H1 (cell line): ENCODE measurements around the gene MFAP3. TPM values are rescaled to one million over a fixed set of nuclear protein-coding genes. Genes with fewer than 3 reads are reported as not detected.

ENCODE experiments used
- CTCF ChIA-PET: fragments of 300-600 bp; sonication (Branson Sonifier 250); formaldehyde crosslinking; loops from one replicate; lab custom pipeline; 2021; ENCODE audit not compliant: partially characterized antibody; lab: Charles Lee
- POLR2A ChIA-PET: fragments of 300-600 bp; sonication (Branson Sonifier 250); formaldehyde crosslinking; loops from one replicate; lab custom pipeline; 2021; ENCODE audit warnings: inconsistent platforms; ENCODE audit not compliant: partially characterized antibody; lab: Charles Lee
- DNase-seq, 2 experiments: peaks; one replicate each; pipeline versions ENCODE4 v3.0.0 to v3.0.0-alpha.2; 2010 to 2022; ENCODE audit warnings: low spot score in 2 of 2, low read depth in 1 of 2, mixed read lengths in 1 of 2
- FAIRE-seq: peaks from 2 replicates; lab custom pipeline; 2011; peaks lifted over from hg19 to GRCh38; lab: Jason Lieb, UNC
- H2AFZ ChIP-seq: 2 replicates; pipeline ENCODE4 v1.8.1; 2012; ENCODE audit warnings: low read length, inconsistent platforms
- H2AK5ac ChIP-seq: 2 replicates; pipeline ENCODE4 v1.6.1; 2013; ENCODE audit warnings: low read depth, low read length
- H2BK120ac ChIP-seq: replicated peaks from 2 replicates; pipeline ENCODE3; 2013; ENCODE audit warnings: low read depth, low read length, inconsistent platforms
- H2BK12ac ChIP-seq: 2 replicates; pipeline ENCODE4 v1.6.1; 2013; ENCODE audit warnings: low read depth, low read length
- H2BK15ac ChIP-seq: 2 replicates; pipeline ENCODE4 v1.6.1; 2013; ENCODE audit warnings: low read length
- H2BK20ac ChIP-seq: 2 replicates; pipeline ENCODE4 v1.6.1; 2013; ENCODE audit warnings: low read length
- H2BK5ac ChIP-seq: 2 replicates; pipeline ENCODE4 v1.6.1; 2013; ENCODE audit warnings: low read depth, low read length
- H3K14ac ChIP-seq: 2 replicates; pipeline ENCODE4 v1.6.1; 2013; ENCODE audit warnings: inconsistent platforms; ENCODE audit not compliant: insufficient read length
- H3K18ac ChIP-seq: 2 replicates; pipeline ENCODE4 v1.6.1; 2013; ENCODE audit warnings: low read length; ENCODE audit errors: extremely low read depth
- H3K23ac ChIP-seq: 2 replicates; pipeline ENCODE4 v1.6.1; 2013; ENCODE audit warnings: inconsistent platforms; ENCODE audit not compliant: insufficient read length
- H3K23me2 ChIP-seq: 2 replicates; pipeline ENCODE4 v1.6.1; 2013; ENCODE audit warnings: low read depth, low read length
- H3K27ac ChIP-seq: 2 replicates; pipeline ENCODE4 v1.6.1; 2011; ENCODE audit warnings: low read depth, low read length, inconsistent platforms
- H3K27me3 ChIP-seq, 4 experiments: replicated peaks in 1 of 4; 1 replicate in 1 of 4; 2 replicates in 3 of 4; pipeline versions ENCODE4 v1.6.1 to v1.8.1; 2011 to 2013; ENCODE audit warnings: low read length in 3 of 4, mild to moderate bottlenecking in 3 of 4, inconsistent platforms in 2 of 4, mixed read lengths in 2 of 4, moderate library complexity in 1 of 4; ENCODE audit not compliant: control insufficient read depth in 3 of 4, insufficient read depth in 3 of 4; ENCODE audit errors: extremely low read depth in 1 of 4
- H3K36me3 ChIP-seq, 4 experiments: 2 replicates each; pipeline versions ENCODE4 v1.6.1 to v1.8.1; 2011 to 2013; ENCODE audit warnings: mild to moderate bottlenecking in 4 of 4, low read length in 3 of 4, moderate library complexity in 2 of 4, control low read depth in 1 of 4, inconsistent platforms in 1 of 4; ENCODE audit not compliant: insufficient read depth in 4 of 4, control insufficient read depth in 2 of 4
- H3K4ac ChIP-seq: replicated peaks from 2 replicates; pipeline ENCODE3; 2013; ENCODE audit warnings: low read length, low read depth, mixed read lengths, inconsistent platforms; ENCODE audit not compliant: insufficient read length
- H3K4me1 ChIP-seq, 4 experiments: replicated peaks in 1 of 4; 1 replicate in 1 of 4; 2 replicates in 3 of 4; pipeline versions ENCODE4 v1.6.1 to v1.8.1; 2011 to 2013; ENCODE audit warnings: low read length in 3 of 4, inconsistent platforms in 2 of 4, mixed read lengths in 1 of 4; ENCODE audit not compliant: insufficient read depth in 4 of 4, control insufficient read depth in 3 of 4
- H3K4me2 ChIP-seq, 2 experiments: 2 replicates each; pipeline versions ENCODE4 v1.6.1 to v1.8.1; 2011 to 2013; ENCODE audit warnings: low read depth in 2 of 2, low read length in 2 of 2, control low read depth in 1 of 2, inconsistent platforms in 1 of 2, mild to moderate bottlenecking in 1 of 2; ENCODE audit not compliant: insufficient read depth in 1 of 2
- H3K4me3 ChIP-seq, 4 experiments: fragments of 200-600, 300-600 bp in 1 of 4; sonication (generic), shearing (Covaris generic), sonication (Bioruptor Twin) in 1 of 4; 2 replicates each; pipeline versions ENCODE4 v1.5.1 to v1.8.1; 2011 to 2016; ENCODE audit warnings: low read length in 4 of 4, low read depth in 3 of 4, control low read depth in 2 of 4, inconsistent platforms in 2 of 4, mild to moderate bottlenecking in 2 of 4, mixed read lengths in 1 of 4, moderate library complexity in 1 of 4; ENCODE audit not compliant: insufficient read depth in 2 of 4; ENCODE audit errors: extremely low read depth in 1 of 4
- H3K56ac ChIP-seq: replicated peaks from 2 replicates; pipeline ENCODE3; 2013; ENCODE audit warnings: low read depth, mild to moderate bottlenecking, mixed read lengths, low read length, inconsistent platforms; ENCODE audit not compliant: insufficient read length
- H3K79me1 ChIP-seq: 2 replicates; pipeline ENCODE4 v1.6.1; 2013; ENCODE audit warnings: low read depth, low read length, control low read depth
- H3K79me2 ChIP-seq, 2 experiments: 2 replicates each; pipeline versions ENCODE4 v1.6.1 to v1.8.1; 2012 to 2013; ENCODE audit warnings: low read length in 2 of 2, mild to moderate bottlenecking in 2 of 2, inconsistent platforms in 1 of 2; ENCODE audit not compliant: insufficient read depth in 2 of 2, control insufficient read depth in 1 of 2
- H3K9ac ChIP-seq, 4 experiments: replicated peaks in 1 of 4; 1 replicate in 1 of 4; 2 replicates in 3 of 4; pipeline versions ENCODE4 v1.6.1 to v1.8.1; 2011 to 2013; ENCODE audit warnings: low read depth in 3 of 4, low read length in 3 of 4, control low read depth in 2 of 4, mild to moderate bottlenecking in 2 of 4, moderate library complexity in 2 of 4, inconsistent platforms in 1 of 4; ENCODE audit errors: extremely low read depth in 1 of 4
- H3K9me3 ChIP-seq, 2 experiments: 2 replicates each; pipeline versions ENCODE4 v1.6.1 to v1.8.1; 2012 to 2013; ENCODE audit warnings: mild to moderate bottlenecking in 2 of 2, moderate library complexity in 2 of 2, control low read depth in 1 of 2, inconsistent platforms in 1 of 2, low read depth in 1 of 2, low read length in 1 of 2, mixed read lengths in 1 of 2; ENCODE audit not compliant: insufficient read depth in 2 of 2
- H4K20me1 ChIP-seq, 2 experiments: replicated peaks in 1 of 2; 2 replicates each; pipeline versions ENCODE3 to v1.8.1; 2011 to 2013; ENCODE audit warnings: inconsistent platforms in 2 of 2, low read length in 2 of 2, mild to moderate bottlenecking in 1 of 2; ENCODE audit not compliant: insufficient read depth in 2 of 2, control insufficient read depth in 1 of 2
- H4K5ac ChIP-seq: 2 replicates; pipeline ENCODE4 v1.6.1; 2013; ENCODE audit warnings: low read length, low read depth, mixed read lengths, inconsistent platforms; ENCODE audit not compliant: insufficient read length
- H4K8ac ChIP-seq: 2 replicates; pipeline ENCODE4 v1.8.0; 2013; ENCODE audit warnings: mild to moderate bottlenecking, moderate library complexity, low read length, inconsistent platforms; ENCODE audit not compliant: insufficient read depth; ENCODE audit errors: extremely low read depth
- H4K91ac ChIP-seq: replicated peaks from 2 replicates; pipeline ENCODE3; 2013; ENCODE audit warnings: low read length, mixed read lengths, inconsistent platforms; ENCODE audit not compliant: insufficient read length
- BRCA1 ChIP-seq: IDR thresholded peaks from 2 replicates; pipeline ENCODE4 v1.6.1; 2012; ENCODE audit warnings: low read depth, low read length, improper control_type of control experiment
- CBX8 ChIP-seq: fragments of 300-800, 300-1000 bp; sonication (generic); IDR thresholded peaks from 2 replicates; pipeline ENCODE4 v1.7.1; 2016; ENCODE audit warnings: low read depth, low read length, borderline replicate concordance
- CHD1 ChIP-seq: IDR thresholded peaks from 2 replicates; pipeline ENCODE4 v1.6.1; 2012; ENCODE audit warnings: low read depth, low read length, improper control_type of control experiment
- CHD2 ChIP-seq: IDR thresholded peaks from 2 replicates; pipeline ENCODE4 v1.6.1; 2012; ENCODE audit warnings: low read length, improper control_type of control experiment
- EGR1 ChIP-seq: IDR thresholded peaks from 2 replicates; pipeline ENCODE4 v1.6.1; 2011; ENCODE audit warnings: low read depth, low read length, borderline replicate concordance
- FOSL1 ChIP-seq: IDR thresholded peaks from 2 replicates; pipeline ENCODE4 v1.6.1; 2011; ENCODE audit warnings: mild to moderate bottlenecking, low read depth, low read length, moderate library complexity; ENCODE audit not compliant: insufficient read depth
- GABPA ChIP-seq: IDR thresholded peaks from 2 replicates; pipeline ENCODE4 v1.6.1; 2011; ENCODE audit warnings: mild to moderate bottlenecking, low read length, moderate library complexity, borderline replicate concordance; ENCODE audit not compliant: insufficient read depth
- SIX5 ChIP-seq: IDR thresholded peaks from 2 replicates; pipeline ENCODE4 v1.6.1; 2011; ENCODE audit warnings: mild to moderate bottlenecking, low read depth, low read length
- SP4 ChIP-seq: IDR thresholded peaks from 2 replicates; pipeline ENCODE4 v1.6.1; 2012; ENCODE audit warnings: low read length, inconsistent platforms
- SRF ChIP-seq: IDR thresholded peaks from 2 replicates; pipeline ENCODE4 v1.6.1; 2011; ENCODE audit warnings: mild to moderate bottlenecking, low read depth, low read length, moderate library complexity
- WGBS, 2 experiments: shearing (Covaris generic) in 1 of 2; methylation state at CpG; one replicate each; pipeline versions ENCODE4 v1.1.6 to v1.1.7; 2013 to 2015; ENCODE audit warnings: low lambda C conversion rate in 2 of 2, mixed read lengths in 2 of 2, inconsistent platforms in 1 of 2, low coverage in 1 of 2, missing lambda C conversion rate in 1 of 2; ENCODE audit not compliant: insufficient replicate concordance in 2 of 2, insufficient coverage in 1 of 2, insufficient read length in 1 of 2; ENCODE audit errors: extremely low coverage in 1 of 2, missing lambda C conversion rate in 1 of 2; 5-methylcytosine and 5-hydroxymethylcytosine counted together
- polyA plus RNA-seq, 7 experiments: library from polyadenylated mRNA; depleted of rRNA in 3 of 7; stranded (reverse) in 5 of 7; unstranded in 2 of 7; fragments of >200 nt in 5 of 7; fragments of 200-250 nt in 2 of 7; gene quantifications; 1 replicate in 5 of 7; 2 replicates in 1 of 7; 4 replicates in 1 of 7; pipeline versions ENCODE4 v1.2.1 to v1.2.3, GENCODE V29; 2011 to 2013; ENCODE audit warnings: missing spikeins in 2 of 7, mixed read lengths in 2 of 7
- total RNA-seq: library from RNA; stranded (reverse); fragmentation: NEBNext Ultra II Directional; extraction: Animal tissue kit (Norgen Biotek cat#: 25700); gene quantifications from 2 replicates; pipeline ENCODE4 v1.2.1, GENCODE V29; 2021
- TF ChIP-seq, protein P1 (sequence below): IDR thresholded peaks from 2 replicates; pipeline ENCODE4 v1.6.1; 2012; ENCODE audit warnings: low read length, inconsistent platforms
- TF ChIP-seq, protein P2 (sequence below): IDR thresholded peaks from 2 replicates; pipeline ENCODE4 v1.6.1; 2011; ENCODE audit warnings: low read length, improper control_type of control experiment

MFAP3 gene
- total and polyA plus RNA-seq, 2 of the 8 experiments (the other 6 are each of a cell fraction or from before 2014, with no cell fraction given), result 13.7 to 27.0 TPM

DNA sequence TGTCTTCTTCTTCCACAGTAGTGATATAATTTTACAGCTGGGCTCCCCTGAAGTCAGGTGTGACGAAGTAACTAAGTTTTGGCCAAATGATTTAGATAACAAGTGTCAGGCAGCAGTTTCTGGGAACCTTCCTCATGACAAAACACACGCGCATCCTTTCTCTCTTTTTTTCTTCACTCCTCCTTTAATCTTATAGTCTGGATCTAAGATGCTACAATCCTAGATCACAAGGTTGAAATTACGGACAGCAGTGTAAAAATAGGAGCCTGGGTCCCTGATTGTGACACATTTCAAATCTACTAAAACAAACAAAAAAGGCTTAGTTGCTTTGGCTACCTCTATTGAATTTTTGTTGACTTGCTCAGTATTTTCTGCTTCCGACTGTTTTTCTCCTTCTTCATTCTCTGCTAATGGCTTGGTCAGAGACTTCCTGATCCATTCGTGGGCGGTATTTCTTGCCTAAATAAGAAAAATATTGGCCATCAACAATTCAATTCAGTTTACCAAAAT is 36.2 kb upstream of the MFAP3 start:
- Histone ChIP-seq H3K4ac (no peak overlapping the region), H3K9me3 (no peaks in the 10 kb centered on the region; a peak in 1 of 4 replicates), H2BK20ac (no peak overlapping the region), H2BK12ac (no peak overlapping the region), H4K20me1 (no peaks in the 10 kb centered on the region), H3K36me3 (no peaks in the 10 kb centered on the region), H4K91ac (no peak overlapping the region), H4K8ac (no peak overlapping the region), H3K23me2 (no peaks in the 10 kb centered on the region), H3K23ac (no peak overlapping the region), H2AK5ac (no peak overlapping the region), H4K5ac (no peak overlapping the region), H3K79me1 (no peaks in the 10 kb centered on the region), H3K4me2 (no peak overlapping the region), H3K18ac (no peak overlapping the region), H3K56ac (no peak overlapping the region), H3K79me2 (no peaks in the 10 kb centered on the region), H3K4me3 (no peak overlapping the region), H3K14ac (no peak overlapping the region), H3K27ac (no peak overlapping the region), H3K27me3 (no peaks in the 10 kb centered on the region), H3K4me1 (no peaks in the 10 kb centered on the region), H2BK5ac (no peak overlapping the region), H2BK15ac (no peak overlapping the region), H3K9ac (no peak overlapping the region), H2AFZ (no peak overlapping the region), H2BK120ac (no peak overlapping the region)
- 83% methylated on average over 7 of the region's 7 CpGs; no CpG with 5 or more reads in 1 of the 2 experiments for WGBS, 2 experiments
- CTCF ChIA-PET, result interaction anchor here (0.5 kb wide), 1 partner anchor 644 kb away, joined by 5 read pairs; no protein-coding TSS in a partner anchor
- POLR2A ChIA-PET, result interaction anchor here (0.6 kb wide), 1 partner anchor 137 kb away, joined by 4 read pairs; no protein-coding TSS in a partner anchor
- FAIRE-seq (no peak), DNase-seq (no peak)
- TF ChIP-seq BRCA1, result no peak
- no peak for TF ChIP-seq GABPA
- TF ChIP-seq CHD1, result no peak
- no peak for TF ChIP-seq SP4
- TF ChIP-seq EGR1, result no peak
- TF ChIP-seq, protein P1, sequence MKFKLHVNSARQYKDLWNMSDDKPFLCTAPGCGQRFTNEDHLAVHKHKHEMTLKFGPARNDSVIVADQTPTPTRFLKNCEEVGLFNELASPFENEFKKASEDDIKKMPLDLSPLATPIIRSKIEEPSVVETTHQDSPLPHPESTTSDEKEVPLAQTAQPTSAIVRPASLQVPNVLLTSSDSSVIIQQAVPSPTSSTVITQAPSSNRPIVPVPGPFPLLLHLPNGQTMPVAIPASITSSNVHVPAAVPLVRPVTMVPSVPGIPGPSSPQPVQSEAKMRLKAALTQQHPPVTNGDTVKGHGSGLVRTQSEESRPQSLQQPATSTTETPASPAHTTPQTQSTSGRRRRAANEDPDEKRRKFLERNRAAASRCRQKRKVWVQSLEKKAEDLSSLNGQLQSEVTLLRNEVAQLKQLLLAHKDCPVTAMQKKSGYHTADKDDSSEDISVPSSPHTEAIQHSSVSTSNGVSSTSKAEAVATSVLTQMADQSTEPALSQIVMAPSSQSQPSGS, result no peak
- no peak for TF ChIP-seq SIX5
- no peak for TF ChIP-seq CHD2
- TF ChIP-seq FOSL1, result no peak
- no peak for TF ChIP-seq SRF
- TF ChIP-seq CBX8, result no peak
- TF ChIP-seq, protein P2, sequence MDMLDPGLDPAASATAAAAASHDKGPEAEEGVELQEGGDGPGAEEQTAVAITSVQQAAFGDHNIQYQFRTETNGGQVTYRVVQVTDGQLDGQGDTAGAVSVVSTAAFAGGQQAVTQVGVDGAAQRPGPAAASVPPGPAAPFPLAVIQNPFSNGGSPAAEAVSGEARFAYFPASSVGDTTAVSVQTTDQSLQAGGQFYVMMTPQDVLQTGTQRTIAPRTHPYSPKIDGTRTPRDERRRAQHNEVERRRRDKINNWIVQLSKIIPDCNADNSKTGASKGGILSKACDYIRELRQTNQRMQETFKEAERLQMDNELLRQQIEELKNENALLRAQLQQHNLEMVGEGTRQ, result no peak
